ENCODE data around the gene LRP8.

The LRP8 gene

GRCh38 chr1:53285969-53286760 is 41.7 kb downstream of the LRP8 start:
- in situ Hi-C loops (cut with MboI; ENCODE audit: low sequenced_read_pairs), result loop anchor here (10.0 kb wide), 1 partner anchor 109 kb away; no protein-coding TSS in a partner anchor

GRCh38 chr1:53285546-53285945 is 42.3 kb downstream of the LRP8 start:
- in situ Hi-C loops (cut with MboI; ENCODE audit: low sequenced_read_pairs), result loop anchor here (10.0 kb wide), 1 partner anchor 109 kb away; no protein-coding TSS in a partner anchor

- in situ Hi-C loops (cut with MboI; ENCODE audit: low sequenced_read_pairs), result loop anchor here (10.0 kb wide), 1 partner anchor 110 kb away; no protein-coding TSS in a partner anchor
These were observed 43.4 kb downstream of the LRP8 start for GRCh38 chr1:53284224-53285020.

- in situ Hi-C loops (cut with MboI; ENCODE audit: low sequenced_read_pairs), result loop anchor here (10.0 kb wide), 1 partner anchor 112 kb away; no protein-coding TSS in a partner anchor
These were observed 44.7 kb downstream of the LRP8 start for GRCh38 chr1:53283156-53283555.

GRCh38 chr1:53281133-53281532 is 46.7 kb downstream of the LRP8 start:
- in situ Hi-C loops (cut with MboI; ENCODE audit: low sequenced_read_pairs), result loop anchor here (10.0 kb wide), 1 partner anchor 114 kb away; no protein-coding TSS in a partner anchor

- in situ Hi-C loops (cut with MboI; ENCODE audit: low sequenced_read_pairs), result loop anchor here (10.0 kb wide), 1 partner anchor 114 kb away; no protein-coding TSS in a partner anchor
These were observed 47.4 kb downstream of the LRP8 start for GRCh38 chr1:53280496-53280895.

GRCh38 chr1:53279296-53280200 is 48.3 kb downstream of the LRP8 start:
- in situ Hi-C loops (cut with MboI; ENCODE audit: low sequenced_read_pairs), result loop anchor here (10.0 kb wide), 1 partner anchor 115 kb away; no protein-coding TSS in a partner anchor

GRCh38 chr1:53278298-53278725 is 49.6 kb downstream of the LRP8 start:
- in situ Hi-C loops (cut with MboI; ENCODE audit: low sequenced_read_pairs), result no loop called here

GRCh38 chr1:53277326-53277725 is 50.5 kb downstream of the LRP8 start:
- in situ Hi-C loops (cut with MboI; ENCODE audit: low sequenced_read_pairs), result no loop called here

GRCh38 chr1:53276902-53277281 is 51.0 kb downstream of the LRP8 start:
- in situ Hi-C loops (cut with MboI; ENCODE audit: low sequenced_read_pairs), result no loop called here

- in situ Hi-C loops (cut with MboI; ENCODE audit: low sequenced_read_pairs), result no loop called here
These were observed 51.5 kb downstream of the LRP8 start for GRCh38 chr1:53276153-53276901.

GRCh38 chr1:53275566-53275965 is 52.3 kb downstream of the LRP8 start:
- in situ Hi-C loops (cut with MboI; ENCODE audit: low sequenced_read_pairs), result no loop called here

GRCh38 chr1:53274541-53275185 is 53.2 kb downstream of the LRP8 start:
- in situ Hi-C loops (cut with MboI; ENCODE audit: low sequenced_read_pairs), result no loop called here

GRCh38 chr1:53274026-53274425 is 53.8 kb downstream of the LRP8 start:
- in situ Hi-C loops (cut with MboI; ENCODE audit: low sequenced_read_pairs), result no loop called here

GRCh38 chr1:53273526-53273925 is 54.3 kb downstream of the LRP8 start:
- in situ Hi-C loops (cut with MboI; ENCODE audit: low sequenced_read_pairs), result no loop called here

- in situ Hi-C loops (cut with MboI; ENCODE audit: low sequenced_read_pairs), result no loop called here
These were observed 55.5 kb downstream of the LRP8 start for GRCh38 chr1:53272349-53272748.

- in situ Hi-C loops (cut with MboI; ENCODE audit: low sequenced_read_pairs), result no loop called here
These were observed 56.3 kb downstream of the LRP8 start for GRCh38 chr1:53271446-53272090.

- in situ Hi-C loops (cut with MboI; ENCODE audit: low sequenced_read_pairs), result no loop called here
These were observed 57.0 kb downstream of the LRP8 start for GRCh38 chr1:53270873-53271272.

GRCh38 chr1:53270107-53270506 is 57.8 kb downstream of the LRP8 start:
- in situ Hi-C loops (cut with MboI; ENCODE audit: low sequenced_read_pairs), result no loop called here

Data from HL-60/S4 treated with phorbol 12-myristate 13-acetate at 8.2 ng/mL for 4 days and 3 days (cell line).